Left lobe of liver (tissue), 2 donors: ENCODE data around the gene SLC19A3. TPM values are rescaled to one million over a fixed set of nuclear protein-coding genes. Genes with fewer than 3 reads are reported as not detected.

Experiments used
- ATAC-seq: fragments of 200-7000 bp; cut with Tn5 transposase; one replicate; pipeline ENCODE4 v1.9.1; 2020; ENCODE audit warnings: mild to moderate bottlenecking, moderate library complexity
- DNase-seq: peaks from one replicate; pipeline ENCODE4 v3.0.0-alpha.2; 2020; ENCODE audit warnings: low spot score
- total RNA-seq: library from RNA; stranded (reverse); gene quantifications from one replicate; pipeline ENCODE4 v1.2.1, GENCODE V29; 2021
- donor health status: DM: no; HTN: no; CAD: no; lungs with moderate emphysema.
- donor health status: DM: no; HTN: yes; CAD: no.

Gene SLC19A3
- total RNA-seq, 1 donor from 2014 or later, result 14.6 TPM

GRCh38 chr2:227634201-227634600 lies 83.6 kb downstream of the SLC19A3 start:
- DNase-seq (no peak), ATAC-seq (no peak)

Other genes starting within 250 kb of the SLC19A3 start
- 21.9 TPM for gene AGFG1, start 245.9 kb downstream of the SLC19A3 start, total RNA-seq
- gene SCYGR2, start 119.1 kb downstream of the SLC19A3 start, total RNA-seq, result not detected
- gene SCYGR3, start 103.2 kb downstream of the SLC19A3 start, total RNA-seq, result not detected
- gene SCYGR4, start 100.5 kb downstream of the SLC19A3 start, total RNA-seq, result not detected
- not detected for gene SCYGR5, start 51.2 kb downstream of the SLC19A3 start, total RNA-seq
- not detected for gene SCYGR6, start 6.7 kb upstream of the SLC19A3 start, total RNA-seq
- gene SCYGR7, start 10.3 kb upstream of the SLC19A3 start, total RNA-seq, result not detected
- not detected for gene SCYGR8, start 27.9 kb upstream of the SLC19A3 start, total RNA-seq
- not detected for gene CCL20, start 95.8 kb upstream of the SLC19A3 start, total RNA-seq
- not detected for gene DAW1, start 153.6 kb upstream of the SLC19A3 start, total RNA-seq